Subcutaneous adipose tissue (tissue), 4 donors: ENCODE data around the gene TRIM29. TPM values are rescaled to one million over a fixed set of nuclear protein-coding genes. Genes with fewer than 3 reads are reported as not detected.

Experiments
- CTCF ChIP-seq: fragments of 450-650 bp; IDR thresholded peaks from one replicate; pipeline ENCODE4 v1.5.1; 2016; ENCODE audit warnings: low read depth, mild to moderate bottlenecking, control low read depth, antibody characterized with exemption, moderate library complexity
- total RNA-seq, 4 donors: library from RNA; depleted of rRNA; stranded (reverse); fragments of >200 nt; gene quantifications; one replicate each; pipeline ENCODE4 v1.1.0, GENCODE V29; 2016

Gene TRIM29
- total RNA-seq, 4 donors from 2014 or later, result 1.3 to 13.2 (median 4.3) TPM

- no peak for TF ChIP-seq CTCF
Observed at GRCh38 chr11:120153221-120153620, 15.3 kb upstream of the TRIM29 start.

GRCh38 chr11:120151536-120151935 is 13.6 kb upstream of the TRIM29 start:
- TF ChIP-seq CTCF, result no peak

GRCh38 chr11:120149246-120149645 is 11.3 kb upstream of the TRIM29 start:
- TF ChIP-seq CTCF, result no peak

- no peak for TF ChIP-seq CTCF
Observed at GRCh38 chr11:120147950-120148270, 10.0 kb upstream of the TRIM29 start.

GRCh38 chr11:120147094-120147949 is 9.4 kb upstream of the TRIM29 start:
- no peak for TF ChIP-seq CTCF

GRCh38 chr11:120146413-120147093 is 8.6 kb upstream of the TRIM29 start:
- TF ChIP-seq CTCF, result no peak

- TF ChIP-seq CTCF, result no peak
Observed at GRCh38 chr11:120144501-120144900, 6.6 kb upstream of the TRIM29 start.
